Suppressor macrophage treated with lipopolysaccharide for 4 hours (primary cell): ENCODE measurements around the gene C22orf31.

ENCODE experiments used
- DNase-seq: peaks from one replicate; pipeline ENCODE4 v3.0.0-alpha.2; 2020

C22orf31 gene

DNA sequence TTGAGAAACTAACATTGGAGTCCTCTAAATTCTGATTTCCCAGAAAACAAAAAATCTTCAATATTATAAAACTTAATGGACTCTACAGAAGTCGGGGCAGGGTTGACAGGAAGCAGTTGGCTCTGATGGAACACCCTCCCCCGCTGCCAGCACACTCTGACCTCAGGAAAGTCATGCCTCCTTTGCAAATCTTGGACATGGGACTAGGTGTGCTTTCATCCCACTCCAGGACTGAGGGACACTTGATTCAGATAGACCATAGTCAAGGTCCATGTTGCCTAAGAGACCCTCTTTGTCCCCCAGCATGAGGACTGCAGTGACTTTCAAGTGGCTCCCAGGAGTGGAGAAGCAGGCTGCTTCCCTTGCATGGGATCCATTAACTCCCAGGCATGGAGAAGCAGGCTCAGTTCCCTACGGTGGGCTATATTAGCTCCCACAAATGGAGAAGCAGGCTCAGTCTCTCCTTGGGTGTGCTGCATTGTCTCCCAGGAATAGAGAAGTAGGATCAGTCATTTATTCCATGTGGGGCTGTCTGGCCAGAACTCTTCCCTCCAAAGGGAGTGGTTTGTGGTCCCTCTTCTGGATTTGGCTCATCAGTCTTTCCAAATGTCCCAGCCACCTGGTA, 38.3 kb downstream of the C22orf31 start:
- no peak for DNase-seq

DNA sequence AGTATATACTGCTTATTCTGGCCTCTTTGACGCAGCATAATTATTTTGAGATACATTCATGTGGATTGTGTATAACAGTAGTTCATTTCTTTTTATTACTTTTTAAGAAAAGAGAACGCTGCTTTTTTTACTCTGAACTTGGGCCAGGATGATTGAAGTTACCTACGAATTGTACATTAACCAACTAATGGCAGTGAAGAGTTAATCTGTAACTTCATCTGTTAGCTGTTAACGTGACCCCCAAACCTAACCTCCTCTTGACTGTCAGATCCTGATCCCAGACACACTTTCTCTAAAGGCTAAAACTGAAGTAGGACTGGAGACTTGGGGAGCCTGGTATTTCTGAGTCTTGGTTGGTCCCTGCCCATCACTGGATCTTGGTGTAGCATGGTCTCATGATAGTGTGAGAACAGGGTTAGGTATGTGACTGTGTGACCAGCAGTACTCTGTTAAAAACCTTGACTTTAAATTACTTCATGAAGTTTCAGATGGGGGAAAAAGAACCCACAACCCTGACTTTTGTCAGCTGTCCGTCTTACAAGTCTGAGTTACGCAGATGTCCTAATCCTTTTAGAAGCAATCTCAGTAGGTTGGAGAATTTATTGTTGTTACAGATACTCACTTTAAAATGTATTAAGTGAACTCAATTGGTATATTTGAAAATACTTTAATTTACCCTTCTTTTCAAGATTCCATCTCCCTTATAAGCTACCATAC, 39.4 kb downstream of the C22orf31 start:
- no peak for DNase-seq

DNA sequence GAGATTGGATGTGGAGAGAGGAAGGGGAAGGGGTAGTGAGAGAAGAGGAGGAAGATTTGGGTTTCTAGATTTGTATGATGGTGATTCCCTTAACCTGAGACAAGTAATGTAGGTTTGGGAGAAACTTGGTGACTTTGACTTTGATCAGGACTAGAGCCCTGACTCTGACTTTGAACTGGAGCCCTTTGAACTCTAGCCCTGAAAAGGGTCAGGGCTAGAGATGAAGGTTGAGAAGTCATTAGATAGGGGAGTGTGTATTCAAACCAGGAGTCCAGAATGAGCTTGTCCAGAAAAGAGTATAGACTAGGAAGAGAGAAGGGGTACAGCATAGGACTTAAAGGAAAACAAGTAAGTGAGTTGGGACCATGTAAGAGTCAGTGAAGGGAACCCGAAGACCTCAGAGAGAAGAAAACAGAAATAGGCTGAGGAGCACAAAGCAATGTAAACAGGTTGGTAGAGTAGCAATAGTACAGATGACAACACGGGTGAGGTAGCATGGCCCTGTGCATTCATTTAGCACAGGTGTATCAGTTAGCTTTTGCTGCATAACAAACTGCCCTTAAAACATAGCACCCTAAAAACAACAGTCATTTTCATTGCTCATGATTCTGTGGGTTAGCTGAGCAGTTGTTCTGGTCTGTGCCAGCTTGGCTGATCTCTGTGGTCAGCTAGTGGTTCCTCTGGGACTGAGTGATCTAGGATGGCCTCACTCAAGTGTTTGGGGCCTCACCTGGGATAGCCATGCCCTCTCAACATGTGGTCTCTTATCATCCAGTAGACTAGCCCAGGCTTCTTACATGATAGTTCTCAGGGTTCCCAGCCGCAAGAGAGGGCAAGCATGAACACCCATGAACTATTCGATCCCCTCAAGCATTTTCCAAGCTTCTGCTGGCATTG, 43.1 kb downstream of the C22orf31 start:
- DNase-seq, result no peak

DNA sequence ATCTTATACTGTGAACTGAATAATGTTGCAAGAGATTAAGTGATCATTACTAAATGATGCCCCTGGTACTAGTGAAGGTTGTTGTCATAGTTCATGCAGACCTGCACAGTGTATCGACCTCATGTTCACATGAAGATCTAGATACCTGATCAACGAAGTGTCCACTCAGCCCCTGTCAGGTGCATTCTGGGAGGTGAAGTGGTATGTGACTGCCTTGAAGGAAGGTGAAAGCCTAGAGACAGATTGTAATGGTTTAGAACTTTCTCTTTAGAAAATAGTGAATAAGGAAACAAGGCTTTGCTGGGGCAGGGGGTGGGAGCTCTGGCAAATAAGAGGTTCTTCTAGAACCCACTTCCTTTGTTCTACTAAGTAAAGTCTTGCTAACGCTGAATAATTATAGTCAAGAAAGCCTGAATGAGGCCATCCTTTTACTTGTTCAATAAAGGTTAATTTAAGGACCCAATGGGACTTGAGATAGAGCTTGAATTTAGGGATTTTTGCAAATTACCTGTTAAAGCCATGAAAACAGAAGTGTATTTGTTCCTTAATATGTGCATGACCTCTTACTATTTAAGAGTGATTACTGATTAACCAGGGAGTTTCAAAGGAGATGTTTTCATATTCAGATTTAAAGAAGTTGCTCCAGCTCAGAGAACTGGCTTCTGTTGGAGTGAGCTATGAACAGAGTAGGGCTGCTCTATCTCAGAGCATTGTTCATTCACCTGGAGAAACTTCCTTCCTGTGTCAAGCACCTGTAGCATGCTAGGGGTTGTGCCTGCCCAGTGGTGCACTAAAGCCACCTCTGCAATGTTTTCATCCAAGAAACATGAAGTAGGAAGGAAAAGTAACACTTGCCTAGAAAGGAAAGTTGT, 45.3 kb downstream of the C22orf31 start:
- DNase-seq, result no peak

DNA sequence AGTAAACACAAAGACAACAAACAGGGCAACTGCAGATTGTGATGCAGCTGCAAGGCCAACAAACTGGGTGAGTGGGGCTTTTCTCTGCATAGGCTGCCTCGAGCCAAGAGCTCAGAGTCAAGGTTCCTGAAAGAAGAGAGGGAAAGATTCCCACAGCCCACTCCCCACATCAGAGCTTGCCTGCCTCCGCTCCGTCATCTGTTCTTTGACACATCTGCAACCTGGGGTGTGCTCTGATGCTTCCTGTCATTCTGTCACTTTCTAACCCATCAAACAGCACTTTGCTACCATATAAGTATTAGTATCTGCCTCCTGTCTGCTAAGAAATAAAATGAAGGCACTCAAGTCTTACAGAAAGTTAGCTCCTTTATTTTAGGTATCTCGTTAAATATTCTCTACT, 46.9 kb downstream of the C22orf31 start:
- DNase-seq, result no peak

DNA sequence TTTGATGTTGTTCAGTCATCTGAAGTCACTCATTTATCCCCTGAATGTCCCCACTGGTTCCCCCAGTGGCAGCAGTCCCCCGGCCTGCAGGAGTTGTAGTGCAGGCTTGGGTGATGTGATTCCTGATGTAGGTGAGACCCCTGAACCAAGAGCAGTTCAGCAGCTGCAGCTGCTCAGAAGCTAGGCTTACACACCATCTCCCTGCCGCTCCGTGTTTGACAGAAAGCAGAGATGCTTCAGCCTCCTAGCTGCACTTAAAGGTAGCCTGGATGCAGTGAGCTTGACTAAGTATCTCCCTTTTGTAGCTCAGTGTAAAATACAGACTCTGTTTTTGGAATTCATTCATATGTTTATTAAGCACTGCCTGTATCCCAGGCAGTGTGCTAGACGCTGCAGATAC, 47.3 kb downstream of the C22orf31 start:
- no peak for DNase-seq

DNA sequence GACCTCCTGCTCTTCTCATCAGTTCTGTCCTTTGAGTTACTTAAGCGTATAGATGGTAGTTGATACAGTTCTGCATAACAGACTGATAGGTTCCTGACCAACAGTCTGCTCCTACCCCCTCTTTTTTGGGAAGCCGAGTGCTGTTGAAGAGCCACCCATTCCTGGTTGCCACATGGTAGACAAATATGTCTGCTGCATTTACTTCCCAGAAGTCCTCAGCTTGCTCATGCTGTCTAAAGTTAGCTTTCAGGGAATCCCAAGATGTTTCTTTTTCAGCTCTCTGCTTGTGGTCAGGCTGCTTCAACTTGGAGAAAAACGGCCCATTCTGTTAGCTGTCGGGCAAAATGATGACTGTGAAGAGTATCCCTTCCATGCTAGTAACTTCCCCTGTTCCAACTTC, 48.7 kb downstream of the C22orf31 start:
- no peak for DNase-seq

DNA sequence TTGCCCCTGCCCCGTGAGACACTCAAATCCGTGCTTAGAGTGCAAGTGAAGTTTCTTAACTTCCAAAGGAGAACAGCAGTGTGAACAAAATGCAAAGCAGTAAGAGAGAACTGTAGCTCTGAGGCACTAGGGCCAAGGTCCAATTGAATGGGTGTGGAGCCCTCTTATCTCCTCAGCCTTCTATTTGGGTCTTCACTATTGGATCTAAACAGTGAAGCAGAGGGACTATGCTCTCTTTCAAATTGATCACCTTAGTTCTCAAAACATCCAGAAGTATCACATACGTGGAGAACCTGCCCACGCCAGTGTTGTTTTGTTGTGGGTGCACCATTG, 49.6 kb downstream of the C22orf31 start:
- DNase-seq, result no peak

DNA sequence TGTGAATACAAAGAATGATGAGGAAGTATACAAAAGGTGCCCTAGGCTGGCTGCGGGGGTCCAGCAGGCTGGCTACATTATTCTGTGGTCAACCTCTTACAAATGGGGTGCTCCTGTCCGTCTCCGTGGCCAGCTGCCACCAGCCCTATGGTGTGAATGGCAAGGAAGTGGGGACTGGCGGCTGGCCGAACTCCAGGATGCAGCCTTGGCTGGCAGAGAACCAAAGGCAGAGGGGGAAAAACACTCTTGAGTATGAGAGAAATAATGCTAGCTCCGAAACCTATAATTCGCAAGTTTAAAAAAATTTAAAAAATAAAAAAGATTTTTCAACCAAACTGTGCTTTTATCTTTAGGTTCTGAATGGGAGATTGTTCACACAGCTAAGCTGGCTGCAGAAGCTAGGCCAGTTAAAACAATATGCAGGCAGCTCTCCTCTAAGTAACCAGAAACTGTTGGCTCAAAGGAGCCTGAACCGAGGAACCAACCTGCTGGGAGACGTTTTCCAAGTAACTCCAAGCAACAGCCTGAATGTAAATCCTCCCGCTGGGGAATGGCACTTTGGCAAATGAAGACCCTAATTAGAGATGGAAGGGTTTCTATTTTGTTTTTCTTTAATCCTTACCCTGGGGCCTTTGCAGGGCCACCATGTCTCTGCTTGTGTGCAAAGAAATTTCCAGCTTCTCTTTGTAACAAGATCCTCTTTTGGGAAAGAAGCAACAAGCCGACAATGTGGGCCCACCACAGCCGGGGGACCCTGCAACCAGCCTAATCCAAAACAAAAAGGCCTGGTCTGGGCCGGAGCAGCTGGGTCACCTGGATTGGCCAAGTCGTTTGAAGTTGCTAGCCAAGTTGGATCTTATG, 50.2 kb downstream of the C22orf31 start:
- DNase-seq, result no peak

DNA sequence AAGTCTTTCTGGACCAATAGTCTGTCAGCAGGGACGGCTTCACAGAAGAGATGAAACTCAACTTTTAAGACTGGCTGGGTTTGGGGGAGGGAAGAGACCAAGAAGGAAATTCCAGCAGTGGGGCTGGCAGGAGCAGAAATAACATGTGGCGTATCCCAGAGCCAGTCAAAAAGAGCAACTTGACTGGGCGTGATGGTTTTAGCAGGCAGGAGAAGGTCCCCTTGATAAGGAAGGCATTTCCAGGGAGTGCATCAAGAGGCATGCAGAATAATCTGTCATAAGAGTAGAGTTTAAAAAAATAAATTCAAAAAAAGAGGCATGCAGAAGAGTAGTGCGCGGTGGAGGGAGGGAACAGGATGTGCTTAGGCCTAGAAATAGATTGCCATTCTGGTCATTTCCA, 52.5 kb downstream of the C22orf31 start:
- no peak for DNase-seq
